HepG2 (cell line): ENCODE results near the gene FILIP1. TPM values are rescaled to one million over a fixed set of nuclear protein-coding genes. Genes with fewer than 3 reads are reported as not detected.

Source experiments
- ATAC-seq: fragments of 200-7000 bp; cut with Tn5 transposase; 3 replicates; pipeline ENCODE4 v1.9.1; 2020; ENCODE audit warnings: mild to moderate bottlenecking, moderate library complexity
- BruUV-seq: library from RNA; stranded (reverse); fragments of 400-500 nt; replicated peaks from 2 replicates; lab custom pipeline; 2021; lab: Mats Ljungman, UMichigan
- CTCF ChIA-PET: fragments of 300-600 bp; formaldehyde crosslinking; extraction: SDS; loops from one replicate; lab custom pipeline; 2021; ENCODE audit warnings: low total read pairs, inconsistent platforms, low intra/inter-chr PET ratio; lab: Yijun Ruan, JAX
- POLR2A ChIA-PET: fragments of 350-600 bp; sonication (Branson Sonifier 250); formaldehyde crosslinking; loops from one replicate; lab custom pipeline; 2020; ENCODE audit warnings: antibody characterized with exemption, inconsistent platforms; lab: Yijun Ruan, JAX
- DNase-seq: peaks from one replicate; pipeline ENCODE4 v3.0.0-alpha.2; 2015; ENCODE audit warnings: low spot score
- FAIRE-seq: peaks from 3 replicates; lab custom pipeline; 2011; peaks lifted over from hg19 to GRCh38; lab: Jason Lieb, UNC
- H2AFZ ChIP-seq: one replicate; pipeline ENCODE4 v1.6.1; 2011; ENCODE audit warnings: low read length, inconsistent platforms
- H3K27ac ChIP-seq: fragments of 300-600 bp; 3 replicates; pipeline ENCODE4 v1.8.0; 2011; ENCODE audit warnings: mixed run types, mild to moderate bottlenecking, mixed read lengths, low read length, inconsistent platforms; ENCODE audit not compliant: insufficient read depth; ENCODE audit errors: extremely low read length
- H3K27me3 ChIP-seq, 2 experiments: fragments of 200-600 bp in 1 of 2; 2 replicates in 1 of 2; 3 replicates in 1 of 2; pipeline versions ENCODE4 v1.6.0 to v1.8.0; 2011; ENCODE audit warnings: low read length in 2 of 2, mild to moderate bottlenecking in 2 of 2, moderate library complexity in 2 of 2, inconsistent platforms in 1 of 2; ENCODE audit not compliant: insufficient read depth in 2 of 2, control insufficient read depth in 1 of 2
- H3K36me3 ChIP-seq, 2 experiments: fragments of 200-600 bp in 1 of 2; replicated peaks in 1 of 2; 2 replicates in 1 of 2; 3 replicates in 1 of 2; pipeline versions ENCODE4 v1.5.1 to v1.8.0; 2011; ENCODE audit warnings: low read length in 2 of 2, inconsistent platforms in 1 of 2; ENCODE audit not compliant: insufficient read depth in 2 of 2, control insufficient read depth in 1 of 2
- H3K4me1 ChIP-seq: 2 replicates; pipeline ENCODE4 v1.5.1; 2012; ENCODE audit warnings: low read length, inconsistent platforms; ENCODE audit not compliant: insufficient read depth
- H3K4me2 ChIP-seq: 2 replicates; pipeline ENCODE4 v1.6.0; 2011; ENCODE audit warnings: low read depth, low read length, inconsistent platforms
- H3K4me3 ChIP-seq, 3 experiments: fragments of 200-600 bp in 1 of 3; sonication (generic), shearing (Covaris generic) in 1 of 3; replicated peaks in 1 of 3; 2 replicates each; pipeline ENCODE4 v1.5.1; 2011 to 2016; ENCODE audit warnings: low read length in 3 of 3, inconsistent platforms in 2 of 3, low read depth in 2 of 3, mild to moderate bottlenecking in 2 of 3, control low read depth in 1 of 3, mixed read lengths in 1 of 3; ENCODE audit not compliant: insufficient read depth in 1 of 3
- H3K79me2 ChIP-seq: one replicate; pipeline ENCODE4 v1.6.1; 2011; ENCODE audit warnings: low read length, inconsistent platforms; ENCODE audit not compliant: insufficient read depth
- H3K9ac ChIP-seq: 2 replicates; pipeline ENCODE4 v1.6.0; 2011; ENCODE audit warnings: mild to moderate bottlenecking, low read depth, low read length, inconsistent platforms; ENCODE audit not compliant: insufficient read depth
- H3K9me3 ChIP-seq: 2 replicates; pipeline ENCODE4 v1.5.1; 2012; ENCODE audit warnings: mild to moderate bottlenecking, low read length
- H4K20me1 ChIP-seq: 2 replicates; pipeline ENCODE4 v1.6.0; 2011; ENCODE audit warnings: inconsistent platforms, mild to moderate bottlenecking, low read length, moderate library complexity; ENCODE audit not compliant: insufficient read depth
- BHLHE40 ChIP-seq: IDR thresholded peaks from 2 replicates; pipeline ENCODE4 v1.6.1; 2011; ENCODE audit warnings: low read length, improper control_type of control experiment
- E2F2 ChIP-seq: sonication (generic); formaldehyde crosslinking; IDR thresholded peaks from 2 replicates; pipeline ENCODE4 v1.4.0; 2020; ENCODE audit warnings: missing genetic modification reagents, borderline replicate concordance
- HMGA1 ChIP-seq: sonication (generic); formaldehyde crosslinking; conservative IDR thresholded peaks from 2 replicates; pipeline ENCODE4 v1.4.0; 2020; ENCODE audit warnings: missing genetic modification reagents
- ZNF230 ChIP-seq: sonication (generic); formaldehyde crosslinking; IDR thresholded peaks from 2 replicates; pipeline ENCODE4 v1.4.0; 2020; ENCODE audit warnings: mild to moderate bottlenecking, missing genetic modification reagents
- ZNF367 ChIP-seq: sonication (generic); formaldehyde crosslinking; IDR thresholded peaks from 2 replicates; pipeline ENCODE4 v1.4.0; 2020; ENCODE audit warnings: missing genetic modification reagents, borderline replicate concordance
- ZNF546 ChIP-seq: sonication (generic); formaldehyde crosslinking; conservative IDR thresholded peaks from 2 replicates; pipeline ENCODE4 v1.8.1; 2023; ENCODE audit warnings: mild to moderate bottlenecking, missing genetic modification reagents
- WGBS: methylation state at CpG from one replicate; pipeline ENCODE4 v1.1.6; 2017; ENCODE audit warnings: low lambda C conversion rate; 5-methylcytosine and 5-hydroxymethylcytosine counted together
- in situ Hi-C: cut with HindIII; loops from 2 replicates; pipeline ENCODE4 v1.10.0; 2017; ENCODE audit warnings: low pct_unique_long_range_greater_than_20kb; ENCODE audit not compliant: extremely low pct_ligation_motif_present
- intact Hi-C: fragments of 100-400 bp; cut with micrococcal nuclease; formaldehyde crosslinking; loops from one replicate; pipeline ENCODE4 v1.10.0; 2022; ENCODE audit not compliant: unreplicated experiment
- polyA plus RNA-seq, 8 experiments: library from polyadenylated mRNA; depleted of rRNA in 3 of 8; stranded (reverse) in 7 of 8; unstranded in 1 of 8; fragments of >200 nt; fragmentation: Illumina TruSeq in 4 of 8; extraction: Trizol in 4 of 8; gene quantifications; 2 replicates each; pipeline versions ENCODE4 v1.2.1 to v1.2.3, GENCODE V29; 2011 to 2016; ENCODE audit warnings: low read depth in 4 of 8, missing spikeins in 1 of 8, mixed read lengths in 1 of 8; ENCODE audit not compliant: insufficient read depth in 1 of 8
- total RNA-seq, 5 experiments: library from RNA; depleted of rRNA; stranded (reverse); fragments of >200 nt; fragmentation: Illumina TruSeq; extraction: Trizol; gene quantifications; 2 replicates each; pipeline ENCODE4 v1.2.3, GENCODE V29; 2016; ENCODE audit warnings: low read depth in 1 of 5
- TF ChIP-seq, protein P1 (sequence below): fragments of 450-650 bp; IDR thresholded peaks from 2 replicates; pipeline ENCODE4 v1.6.1; 2016

Gene FILIP1
- total and polyA plus RNA-seq, 2 of the 13 experiments (the other 11 are each of a cell fraction or from before 2014, with no cell fraction given), result not detected

DNA sequence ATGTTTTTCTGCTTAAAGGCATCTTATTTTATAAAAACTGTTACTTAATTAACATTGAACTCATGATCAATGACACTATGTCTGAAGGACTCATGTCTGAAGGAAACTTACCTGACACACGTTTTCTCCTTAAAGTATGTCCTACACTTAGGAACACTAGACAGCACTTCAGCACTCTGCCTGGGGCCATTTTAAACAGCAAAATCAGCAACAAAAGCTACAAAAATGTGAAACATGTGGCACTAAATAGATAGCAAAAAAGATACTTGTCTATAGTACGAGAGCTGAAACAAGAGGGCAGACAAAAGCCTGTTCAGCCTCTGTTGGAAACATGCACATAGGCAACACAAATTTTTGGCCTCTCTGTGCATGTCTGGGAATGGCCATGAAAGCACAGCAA is 115.5 kb downstream of the FILIP1 start:
- CTCF ChIA-PET, result no interaction called here
- ATAC-seq, result no peak
- in situ Hi-C loops, result no loop called here

More for the DNA sequence above, 115.5 kb downstream of the FILIP1 start:
- no peak overlapping the region for H3K9ac ChIP-seq
- FAIRE-seq (no peak), DNase-seq (no peak)
- TF ChIP-seq ZNF546 (CRISPR knock-in tag), result no peak
- no peak for TF ChIP-seq ZNF367 (CRISPR knock-in tag)
- TF ChIP-seq BHLHE40, result no peak
- TF ChIP-seq, protein P1, sequence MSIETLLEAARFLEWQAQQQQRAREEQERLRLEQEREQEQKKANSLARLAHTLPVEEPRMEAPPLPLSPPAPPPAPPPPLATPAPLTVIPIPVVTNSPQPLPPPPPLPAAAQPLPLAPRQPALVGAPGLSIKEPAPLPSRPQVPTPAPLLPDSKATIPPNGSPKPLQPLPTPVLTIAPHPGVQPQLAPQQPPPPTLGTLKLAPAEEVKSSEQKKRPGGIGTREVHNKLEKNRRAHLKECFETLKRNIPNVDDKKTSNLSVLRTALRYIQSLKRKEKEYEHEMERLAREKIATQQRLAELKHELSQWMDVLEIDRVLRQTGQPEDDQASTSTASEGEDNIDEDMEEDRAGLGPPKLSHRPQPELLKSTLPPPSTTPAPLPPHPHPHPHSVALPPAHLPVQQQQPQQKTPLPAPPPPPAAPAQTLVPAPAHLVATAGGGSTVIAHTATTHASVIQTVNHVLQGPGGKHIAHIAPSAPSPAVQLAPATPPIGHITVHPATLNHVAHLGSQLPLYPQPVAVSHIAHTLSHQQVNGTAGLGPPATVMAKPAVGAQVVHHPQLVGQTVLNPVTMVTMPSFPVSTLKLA, result no peak
- TF ChIP-seq HMGA1 (CRISPR knock-in tag), result no peak
- TF ChIP-seq ZNF230 (CRISPR knock-in tag), result no peak
- TF ChIP-seq E2F2 (CRISPR knock-in tag), result no peak
- POLR2A ChIA-PET, result no interaction called here
- H3K27me3 ChIP-seq, result no peaks in the 10 kb centered on the region
- BruUV-seq, result no TSS peak
- H3K4me2 ChIP-seq, result no peak overlapping the region
- H3K36me3 ChIP-seq, result no peaks in the 10 kb centered on the region
- H3K79me2 ChIP-seq, result no peaks in the 10 kb centered on the region
- no peak overlapping the region for H3K4me3 ChIP-seq
- intact Hi-C loops, result no loop called here
- no peak overlapping the region for H3K27ac ChIP-seq
- H2AFZ ChIP-seq, result no peak overlapping the region
- 3% methylated on average over 2 of the region's 2 CpGs for WGBS
- no peaks in the 10 kb centered on the region for H3K4me1 ChIP-seq
- no peaks in the 10 kb centered on the region for H3K9me3 ChIP-seq
- H4K20me1 ChIP-seq, result no peaks in the 10 kb centered on the region
